ENCODE measurements around the gene UBE2E2. TPM values are rescaled to one million over a fixed set of nuclear protein-coding genes. Genes with fewer than 3 reads are reported as not detected.

The UBE2E2 gene
- total RNA-seq, 1 donor from 2014 or later, result 89.8 TPM

DNA sequence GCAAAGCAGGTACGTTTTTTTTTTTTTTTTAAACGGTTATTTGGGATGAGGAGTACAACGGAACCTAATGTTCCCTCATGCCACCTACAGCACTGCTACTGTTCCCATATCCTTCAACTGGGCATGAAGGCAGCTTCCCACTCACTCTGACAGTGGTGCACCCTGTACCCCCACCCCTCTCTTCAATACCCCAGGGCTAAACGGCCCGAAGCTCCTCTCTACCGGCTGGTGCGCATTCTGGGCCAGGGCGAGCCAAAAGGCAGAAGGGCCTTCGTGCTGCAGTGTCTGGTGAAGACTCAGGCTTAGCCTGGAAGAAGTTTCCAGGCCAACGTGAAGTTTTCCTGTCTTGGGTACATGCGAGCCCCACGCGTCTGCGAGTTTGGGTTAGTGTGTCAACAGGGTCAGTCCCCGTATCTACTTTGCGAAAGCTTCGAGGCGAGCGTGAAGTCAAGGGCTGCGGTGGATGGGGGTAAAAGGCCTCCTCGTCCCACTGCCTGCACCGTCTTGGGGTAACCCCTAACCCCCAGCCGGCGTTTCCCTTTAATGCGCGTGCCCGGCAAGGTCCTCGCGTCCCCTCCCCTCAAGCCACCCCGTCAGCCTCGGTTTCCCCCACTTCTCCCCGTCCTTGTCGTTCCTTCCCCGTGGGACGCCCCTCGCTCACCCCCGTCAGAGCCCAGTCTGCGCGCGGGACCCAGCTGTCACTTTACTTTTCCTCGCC is 765 bp upstream of the UBE2E2 start:
- H3K4me2 ChIP-seq, result peak overlapping the region; percentile 76
- no peak overlapping the region for H3K27ac ChIP-seq

GRCh38 chr3:23203708-23204330 is 692 bp downstream of the UBE2E2 start:
- Histone ChIP-seq H3F3A (ENCODE audit: low read depth) (peaks cover 19% of the 10 kb centered on the region), H3K9ac (peak overlapping the region; percentile 33), H3K4me3 (peak overlapping the region; percentile 98), H3K36me3 (no peaks in the 10 kb centered on the region), H3K27ac (no peak overlapping the region), H3K4me2 (peak overlapping the region; percentile 90), H3K4me1 (peaks cover 28% of the 10 kb centered on the region), H3K27me3 (peaks cover 25% of the 10 kb centered on the region), H3K79me2 (ENCODE audit: low read depth) (peaks cover 52% of the 10 kb centered on the region), H4K20me1 (ENCODE audit: low read depth) (peaks cover 29% of the 10 kb centered on the region), H3K9me3 (ENCODE audit: low read depth) (no peaks in the 10 kb centered on the region), H2AFZ (replicated peaks) (peak overlapping the region; percentile 84)
- peaks cover under 1% of the 10 kb centered on the region for H3K36me3 Mint-ChIP-seq
- peaks cover 19% of the 10 kb centered on the region for H3K4me1 Mint-ChIP-seq
- no peaks in the 10 kb centered on the region for H3K9me3 Mint-ChIP-seq
- peaks cover 8% of the 10 kb centered on the region for H3K27me3 Mint-ChIP-seq (ENCODE audit: insufficient read depth, low read depth)
- TF ChIP-seq EZH2phosphoT487 (IDR thresholded peaks at IDR 0.05) (no peak), EZH2 (IDR thresholded peaks at IDR 0.05) (no peak)
- TF ChIP-seq, protein P1, sequence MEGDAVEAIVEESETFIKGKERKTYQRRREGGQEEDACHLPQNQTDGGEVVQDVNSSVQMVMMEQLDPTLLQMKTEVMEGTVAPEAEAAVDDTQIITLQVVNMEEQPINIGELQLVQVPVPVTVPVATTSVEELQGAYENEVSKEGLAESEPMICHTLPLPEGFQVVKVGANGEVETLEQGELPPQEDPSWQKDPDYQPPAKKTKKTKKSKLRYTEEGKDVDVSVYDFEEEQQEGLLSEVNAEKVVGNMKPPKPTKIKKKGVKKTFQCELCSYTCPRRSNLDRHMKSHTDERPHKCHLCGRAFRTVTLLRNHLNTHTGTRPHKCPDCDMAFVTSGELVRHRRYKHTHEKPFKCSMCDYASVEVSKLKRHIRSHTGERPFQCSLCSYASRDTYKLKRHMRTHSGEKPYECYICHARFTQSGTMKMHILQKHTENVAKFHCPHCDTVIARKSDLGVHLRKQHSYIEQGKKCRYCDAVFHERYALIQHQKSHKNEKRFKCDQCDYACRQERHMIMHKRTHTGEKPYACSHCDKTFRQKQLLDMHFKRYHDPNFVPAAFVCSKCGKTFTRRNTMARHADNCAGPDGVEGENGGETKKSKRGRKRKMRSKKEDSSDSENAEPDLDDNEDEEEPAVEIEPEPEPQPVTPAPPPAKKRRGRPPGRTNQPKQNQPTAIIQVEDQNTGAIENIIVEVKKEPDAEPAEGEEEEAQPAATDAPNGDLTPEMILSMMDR (IDR thresholded peaks at IDR 0.05), result no peak
- peak overlapping the region; percentile 90 for H3K27ac Mint-ChIP-seq
- peak overlapping the region; percentile 98 for H3K4me3 Mint-ChIP-seq
- DNase-seq (ENCODE audit: low spot score), result peak; percentile 53

More for the DNA sequence above, 765 bp upstream of the UBE2E2 start:
- H3K27me3 Mint-ChIP-seq (ENCODE audit: insufficient read depth, low read depth), result peaks cover 8% of the 10 kb centered on the region
- no peaks in the 10 kb centered on the region for H3K9me3 Mint-ChIP-seq
- H3K27me3 ChIP-seq, result peaks cover 25% of the 10 kb centered on the region
- H4K20me1 ChIP-seq (ENCODE audit: low read depth), result peaks cover 18% of the 10 kb centered on the region
- H3K4me1 Mint-ChIP-seq, result peaks cover 19% of the 10 kb centered on the region
- peaks cover 38% of the 10 kb centered on the region for H3K79me2 ChIP-seq (ENCODE audit: low read depth)
- H3K4me1 ChIP-seq, result peaks cover 27% of the 10 kb centered on the region
- no peak overlapping the region for H3K9ac ChIP-seq
- peak overlapping the region; percentile 98 for H3K4me3 ChIP-seq
- H2AFZ ChIP-seq (replicated peaks), result peak overlapping the region; percentile 82
- peak overlapping the region; percentile 86 for H3K4me3 Mint-ChIP-seq
- no peaks in the 10 kb centered on the region for H3K36me3 Mint-ChIP-seq
- peaks cover 19% of the 10 kb centered on the region for H3F3A ChIP-seq (ENCODE audit: low read depth)
- TF ChIP-seq EZH2 (IDR thresholded peaks at IDR 0.05) (no peak), EZH2phosphoT487 (IDR thresholded peaks at IDR 0.05) (no peak)
- TF ChIP-seq, protein P1 (IDR thresholded peaks at IDR 0.05), result no peak
- no peaks in the 10 kb centered on the region for H3K36me3 ChIP-seq
- no peak for DNase-seq (ENCODE audit: low spot score)
- no peak overlapping the region for H3K27ac Mint-ChIP-seq
- H3K9me3 ChIP-seq (ENCODE audit: low read depth), result no peaks in the 10 kb centered on the region

GRCh38 chr3:23206366-23206765 is 3.2 kb downstream of the UBE2E2 start:
- Histone ChIP-seq H3K9ac (no peak overlapping the region), H3K36me3 (no peaks in the 10 kb centered on the region), H3K4me3 (no peak overlapping the region), H2AFZ (replicated peaks) (no peak overlapping the region), H3K9me3 (ENCODE audit: low read depth) (no peaks in the 10 kb centered on the region), H4K20me1 (ENCODE audit: low read depth) (peaks cover 52% of the 10 kb centered on the region), H3K27me3 (peaks cover 13% of the 10 kb centered on the region), H3K79me2 (ENCODE audit: low read depth) (peaks cover 73% of the 10 kb centered on the region), H3K27ac (no peak overlapping the region), H3F3A (ENCODE audit: low read depth) (peaks cover 19% of the 10 kb centered on the region), H3K4me2 (peak overlapping the region; percentile 43), H3K4me1 (peaks cover 28% of the 10 kb centered on the region)
- Mint-ChIP-seq H3K9me3 (no peaks in the 10 kb centered on the region), H3K4me3 (no peak overlapping the region), H3K4me1 (peaks cover 15% of the 10 kb centered on the region), H3K27ac (no peak overlapping the region), H3K27me3 (ENCODE audit: insufficient read depth, low read depth) (peaks cover 8% of the 10 kb centered on the region), H3K36me3 (peaks cover 12% of the 10 kb centered on the region)
- DNase-seq (ENCODE audit: low spot score), result no peak
- TF ChIP-seq EZH2phosphoT487 (IDR thresholded peaks at IDR 0.05) (no peak), EZH2 (IDR thresholded peaks at IDR 0.05) (no peak)
- TF ChIP-seq, protein P1 (IDR thresholded peaks at IDR 0.05), result no peak
